Measurements from ENCODE around the gene TCP11.
A peak's percentile ranks its signal among the peaks of the same experiment; 100 is the strongest.

Gene TCP11

DNA sequence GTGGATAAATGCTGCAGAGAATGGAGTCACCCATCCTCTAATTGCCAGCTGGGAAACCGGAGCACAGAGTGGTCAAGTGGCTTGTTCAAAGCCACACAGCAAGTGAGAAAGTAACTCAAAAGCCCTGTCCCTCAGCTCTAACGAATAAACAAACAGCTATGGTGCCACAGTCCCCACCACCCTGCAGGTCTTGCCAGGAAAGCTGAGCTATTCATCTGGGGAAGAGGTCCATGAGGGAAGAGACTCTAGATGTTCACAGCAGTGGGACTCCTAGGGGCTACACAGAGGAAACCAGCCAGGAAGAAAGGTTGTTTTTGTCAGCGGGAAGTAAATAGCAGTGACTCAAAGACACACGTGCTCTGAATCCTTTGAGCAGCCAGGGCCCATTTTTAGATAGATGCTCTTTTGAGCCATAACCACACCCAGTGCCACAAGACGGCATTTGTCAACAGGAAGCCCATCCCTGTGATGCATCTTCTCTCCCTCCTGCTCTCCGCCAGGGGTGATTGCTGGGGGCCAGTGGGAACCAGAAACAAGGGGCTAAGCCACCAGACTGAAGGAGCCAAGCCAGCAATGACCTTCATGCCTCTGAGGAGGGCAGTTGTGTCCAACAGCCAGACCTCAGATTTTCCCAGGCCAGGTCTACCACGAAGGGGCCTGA, 32.4 kb upstream of the TCP11 start:
- H3K27ac ChIP-seq: no peak overlapping the region
- DNase-seq (ENCODE audit: low read depth, low spot score): no peak

- H3K27ac ChIP-seq: no peak overlapping the region
Observed at GRCh38 chr6:35173044-35173426, 31.9 kb upstream of the TCP11 start.

GRCh38 chr6:35170891-35171290, 29.8 kb upstream of the TCP11 start:
- DNase-seq (ENCODE audit: low read depth, low spot score): no peak
- H3K27ac ChIP-seq: no peak overlapping the region

More at GRCh38 chr6:35173044-35173426, 31.9 kb upstream of the TCP11 start:
- no peak for DNase-seq (ENCODE audit: low read depth, low spot score)

DNA sequence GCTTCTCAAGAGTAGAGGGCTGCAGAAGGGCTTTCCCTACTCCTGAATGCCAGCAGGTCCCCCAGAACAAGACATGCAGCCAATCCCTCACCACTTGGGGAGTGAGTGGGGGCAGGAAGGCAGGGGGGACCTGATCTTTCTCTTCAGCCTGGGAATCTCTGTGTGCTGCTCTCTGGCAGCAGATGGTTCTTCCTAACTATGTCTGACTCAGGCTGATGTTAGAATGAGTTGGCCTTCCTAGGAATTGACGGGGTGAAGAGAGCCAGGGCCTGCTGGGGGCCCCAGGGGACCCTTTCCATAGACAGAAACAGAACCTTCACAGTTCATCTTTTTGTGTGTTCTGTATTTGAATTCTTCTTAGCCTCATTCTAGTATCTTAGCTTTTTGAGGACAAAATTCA, 29.0 kb upstream of the TCP11 start:
- no peak overlapping the region for H3K27ac ChIP-seq
- no peak for DNase-seq (ENCODE audit: low read depth, low spot score)

- no peak for DNase-seq (ENCODE audit: low read depth, low spot score)
- no peak overlapping the region for H3K27ac ChIP-seq
Observed at GRCh38 chr6:35168461-35168861, 27.3 kb upstream of the TCP11 start.

DNA sequence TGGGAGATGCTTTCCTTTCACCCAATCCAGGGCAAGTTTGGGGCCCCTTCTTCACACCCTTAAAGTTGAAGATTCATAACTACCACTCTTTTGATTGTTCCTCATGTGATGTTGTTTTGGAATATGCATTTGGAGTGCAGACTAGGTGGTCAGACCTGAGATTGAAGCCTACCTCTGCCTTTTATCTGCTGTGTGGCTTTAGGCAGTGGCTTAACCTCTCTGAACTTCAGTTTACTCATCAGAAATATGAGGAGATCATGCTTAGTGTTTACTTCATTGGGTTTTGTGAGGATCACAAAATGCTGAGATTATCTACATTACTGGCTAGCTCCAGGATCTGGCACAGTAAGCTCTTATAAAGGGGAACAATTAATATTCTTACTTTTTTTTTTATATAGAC, 26.4 kb upstream of the TCP11 start:
- DNase-seq (ENCODE audit: low read depth, low spot score): no peak
- no peak overlapping the region for H3K27ac ChIP-seq

DNA sequence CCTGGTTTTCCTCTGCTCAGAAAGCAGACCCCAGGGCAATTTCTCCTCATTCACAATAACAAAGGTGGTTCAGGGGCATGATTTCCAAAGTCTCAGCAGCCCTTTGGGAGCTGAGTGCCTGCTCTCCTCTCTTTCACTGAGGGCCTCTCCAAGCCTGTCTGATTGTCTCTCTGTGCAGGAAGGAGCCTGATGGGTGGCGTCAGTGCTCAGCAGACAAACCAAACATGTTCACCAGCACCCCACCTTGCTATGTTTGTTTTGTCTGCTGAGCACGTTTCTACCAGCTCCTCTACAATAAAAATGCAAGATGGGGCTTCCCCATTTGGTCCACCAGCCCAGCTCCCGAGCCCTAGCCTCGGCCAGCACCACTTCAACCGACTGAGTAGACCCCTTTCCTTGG, 25.4 kb upstream of the TCP11 start:
- peak overlapping the region; percentile 70 for H3K27ac ChIP-seq
- DNase-seq (ENCODE audit: low read depth, low spot score): no peak

DNA sequence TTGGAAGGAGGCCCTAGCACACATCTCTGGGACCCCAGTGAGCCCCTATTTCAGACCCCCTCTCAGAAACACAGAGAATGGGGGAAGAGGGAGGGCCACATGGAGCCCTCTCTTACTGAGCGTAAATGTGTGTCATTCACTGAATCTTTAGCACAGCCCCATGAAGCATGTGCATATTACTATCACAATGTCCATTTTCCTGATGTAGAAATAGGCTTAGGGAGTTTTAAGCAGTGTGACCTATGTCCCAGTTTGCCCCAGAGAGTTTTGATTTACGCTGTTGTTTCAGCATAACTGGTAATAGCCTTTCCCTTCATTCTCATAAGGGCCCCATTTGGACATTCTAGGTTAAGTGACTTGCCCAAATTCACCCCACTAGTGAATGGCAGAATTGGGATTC, 25.0 kb upstream of the TCP11 start:
- no peak for DNase-seq (ENCODE audit: low read depth, low spot score)
- H3K27ac ChIP-seq: peak overlapping the region; percentile 70

DNA sequence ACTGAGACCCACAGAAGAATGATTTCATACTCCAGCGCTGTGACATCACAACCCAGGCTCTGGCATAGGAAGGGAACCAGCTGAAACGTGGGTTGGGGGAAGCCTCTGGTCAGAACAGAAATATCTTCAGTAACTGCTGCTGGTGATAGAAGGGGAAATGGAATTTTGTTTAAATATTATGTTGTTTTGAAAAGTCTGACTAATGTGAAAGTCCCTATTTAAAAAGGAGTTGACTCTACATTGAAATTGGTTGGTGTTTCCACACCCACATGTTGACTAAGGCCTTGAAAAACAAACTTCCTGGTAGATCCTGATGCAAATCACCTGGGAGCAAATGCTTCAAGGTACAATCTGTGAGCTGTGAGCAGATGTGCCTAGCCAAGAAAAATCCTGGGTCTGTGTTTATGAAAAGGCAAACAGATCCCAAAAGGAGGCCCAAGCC, 24.5 kb upstream of the TCP11 start:
- peak; percentile 78 for DNase-seq (ENCODE audit: low read depth, low spot score)
- peak overlapping the region; percentile 70 for H3K27ac ChIP-seq

DNA sequence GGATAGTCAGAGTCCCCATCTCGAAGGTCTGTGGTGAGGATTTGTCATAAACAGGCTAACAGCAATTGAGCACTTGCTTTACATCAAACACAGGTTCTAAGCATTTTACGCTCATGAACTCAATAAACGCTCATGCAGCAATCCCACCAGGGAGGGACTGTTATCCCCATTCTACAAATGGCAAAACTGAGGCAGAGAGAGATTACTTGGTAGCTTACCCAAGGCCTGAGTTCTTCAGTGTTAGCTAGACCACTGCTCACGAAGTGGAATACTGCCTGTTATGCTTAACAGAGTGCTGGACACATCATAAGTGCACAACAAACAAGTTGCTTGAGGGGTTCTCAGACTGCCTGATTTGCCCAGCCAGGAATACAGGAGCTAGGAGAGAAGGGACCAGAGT, 23.7 kb upstream of the TCP11 start:
- H3K27ac ChIP-seq: peak overlapping the region; percentile 70
- DNase-seq (ENCODE audit: low read depth, low spot score): no peak

GRCh38 chr6:35164277-35164676, 23.1 kb upstream of the TCP11 start:
- no peak for DNase-seq (ENCODE audit: low read depth, low spot score)
- H3K27ac ChIP-seq: no peak overlapping the region

DNA sequence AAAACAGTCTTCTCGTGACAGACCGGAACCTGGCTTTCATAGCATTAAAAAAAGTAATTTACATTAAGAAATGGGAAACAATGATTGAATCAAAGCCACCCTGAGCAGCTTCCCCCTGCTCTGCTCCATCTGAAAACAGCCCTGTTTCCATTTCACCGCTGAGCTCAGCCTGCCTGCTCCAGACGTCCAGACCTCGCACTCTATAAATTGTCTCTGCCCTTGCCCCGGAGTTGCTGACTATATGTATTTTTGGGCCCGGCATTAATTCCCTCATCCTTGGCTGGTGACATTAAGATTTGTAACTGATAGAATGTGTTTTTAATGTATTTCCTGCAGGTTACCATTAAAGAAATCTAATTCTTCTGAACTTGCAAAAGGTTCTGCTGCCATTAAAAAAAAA, 22.7 kb upstream of the TCP11 start:
- DNase-seq (ENCODE audit: low read depth, low spot score): no peak
- H3K27ac ChIP-seq: no peak overlapping the region

- no peak overlapping the region for H3K27ac ChIP-seq
- no peak for DNase-seq (ENCODE audit: low read depth, low spot score)
Observed at GRCh38 chr6:35161776-35162607, 20.9 kb upstream of the TCP11 start.

GRCh38 chr6:35161266-35161665, 20.1 kb upstream of the TCP11 start:
- DNase-seq (ENCODE audit: low read depth, low spot score): no peak
- H3K27ac ChIP-seq: no peak overlapping the region

DNA sequence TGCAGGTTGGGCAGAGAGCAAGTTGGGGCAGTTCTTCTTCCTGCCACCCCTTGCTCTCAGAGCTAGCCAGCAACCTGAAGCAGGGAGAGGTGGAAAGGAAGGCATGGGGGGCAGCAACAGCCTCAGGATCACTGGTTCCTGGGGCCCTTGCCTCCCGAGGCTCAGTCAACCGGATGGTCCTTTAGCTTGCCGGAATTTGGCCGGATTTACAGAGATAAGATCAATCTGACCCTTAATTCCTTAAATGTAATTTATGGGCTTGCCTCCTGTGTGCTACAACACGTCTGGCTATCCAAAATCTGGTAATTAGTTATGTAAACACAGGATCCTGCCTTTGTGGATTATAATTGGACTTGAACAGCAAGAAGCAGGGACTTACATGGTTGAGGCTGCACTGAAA, 19.5 kb upstream of the TCP11 start:
- H3K27ac ChIP-seq: no peak overlapping the region
- no peak for DNase-seq (ENCODE audit: low read depth, low spot score)

DNA sequence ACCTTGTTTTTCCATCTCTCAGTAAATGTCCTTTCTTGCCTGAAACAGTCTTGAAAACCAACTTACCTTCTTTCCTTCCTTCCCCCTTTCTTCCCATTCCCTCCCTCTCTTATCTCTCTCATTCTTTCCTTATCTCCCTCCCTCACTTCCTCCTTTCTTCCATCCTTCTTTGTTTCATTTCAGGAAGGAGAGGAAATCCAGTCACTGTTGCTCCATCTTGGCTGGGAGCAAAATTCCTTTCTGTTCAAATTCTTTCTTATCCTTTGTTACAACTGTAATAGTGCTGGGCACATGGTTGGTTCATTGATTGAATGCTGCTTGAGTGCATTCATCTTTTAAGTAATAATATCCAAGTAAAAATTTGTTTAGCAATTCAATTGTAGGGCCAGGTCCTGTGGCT, 17.4 kb upstream of the TCP11 start:
- DNase-seq (ENCODE audit: low read depth, low spot score): no peak
- H3K27ac ChIP-seq: no peak overlapping the region

- no peak overlapping the region for H3K27ac ChIP-seq
Observed at GRCh38 chr6:35154947-35155346, 13.8 kb upstream of the TCP11 start.

DNA sequence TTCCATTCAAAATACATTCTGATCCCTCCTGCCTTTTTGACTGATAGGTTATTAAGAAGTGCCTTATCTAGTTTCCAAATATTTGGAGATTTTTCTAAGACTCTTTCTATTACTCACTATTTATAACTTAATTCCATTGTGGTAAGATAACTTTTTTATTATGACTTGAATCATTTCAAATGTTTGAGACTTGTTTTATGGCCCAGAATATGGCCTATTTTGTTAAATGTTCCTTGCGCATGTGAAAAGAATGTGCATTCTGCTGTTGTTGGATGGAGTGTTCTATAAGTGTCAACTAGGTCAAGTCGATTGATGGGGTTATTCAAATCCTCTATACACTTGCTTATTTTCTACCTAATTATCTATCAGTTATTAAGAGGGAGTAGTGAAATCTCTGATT, 13.1 kb upstream of the TCP11 start:
- no peak overlapping the region for H3K27ac ChIP-seq
- no peak for DNase-seq (ENCODE audit: low read depth, low spot score)

More at GRCh38 chr6:35154947-35155346, 13.8 kb upstream of the TCP11 start:
- no peak for DNase-seq (ENCODE audit: low read depth, low spot score)

DNA sequence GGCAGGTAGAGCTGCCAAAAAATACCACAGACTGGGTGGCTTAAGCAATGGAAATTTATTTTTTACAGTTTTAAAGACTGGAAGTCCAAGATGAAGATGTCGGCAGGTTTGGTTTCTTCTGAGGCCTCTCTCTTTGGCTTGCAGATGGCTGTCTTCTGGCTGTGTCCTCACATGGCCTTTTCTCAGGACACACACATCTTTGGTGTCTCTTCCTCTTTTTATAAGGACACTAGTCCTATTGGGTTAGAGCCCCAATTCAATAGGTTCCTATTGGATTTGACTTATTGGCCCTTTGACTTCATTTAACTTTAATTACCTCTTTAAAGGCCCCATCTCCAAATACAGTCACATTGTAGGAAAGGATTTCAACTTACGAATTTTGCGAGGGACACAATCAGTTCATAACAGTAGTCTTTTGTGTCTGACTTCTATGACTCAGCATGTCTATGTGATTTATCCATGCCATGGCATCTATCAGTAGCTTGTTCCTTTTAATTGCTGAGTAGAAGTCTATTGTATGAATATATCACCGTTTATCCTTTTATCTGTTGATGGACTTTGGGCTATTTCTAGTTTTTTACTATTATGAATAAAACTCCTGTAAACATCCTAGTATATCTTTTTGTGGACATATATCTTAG, 11.0 kb upstream of the TCP11 start:
- no peak for DNase-seq (ENCODE audit: low read depth, low spot score)

GRCh38 chr6:35151466-35151865, 10.3 kb upstream of the TCP11 start:
- H3K27ac ChIP-seq: no peak overlapping the region
- no peak for DNase-seq (ENCODE audit: low read depth, low spot score)

More for the DNA sequence above, 11.0 kb upstream of the TCP11 start:
- H3K27ac ChIP-seq: peak overlapping the region; percentile 47

DNA sequence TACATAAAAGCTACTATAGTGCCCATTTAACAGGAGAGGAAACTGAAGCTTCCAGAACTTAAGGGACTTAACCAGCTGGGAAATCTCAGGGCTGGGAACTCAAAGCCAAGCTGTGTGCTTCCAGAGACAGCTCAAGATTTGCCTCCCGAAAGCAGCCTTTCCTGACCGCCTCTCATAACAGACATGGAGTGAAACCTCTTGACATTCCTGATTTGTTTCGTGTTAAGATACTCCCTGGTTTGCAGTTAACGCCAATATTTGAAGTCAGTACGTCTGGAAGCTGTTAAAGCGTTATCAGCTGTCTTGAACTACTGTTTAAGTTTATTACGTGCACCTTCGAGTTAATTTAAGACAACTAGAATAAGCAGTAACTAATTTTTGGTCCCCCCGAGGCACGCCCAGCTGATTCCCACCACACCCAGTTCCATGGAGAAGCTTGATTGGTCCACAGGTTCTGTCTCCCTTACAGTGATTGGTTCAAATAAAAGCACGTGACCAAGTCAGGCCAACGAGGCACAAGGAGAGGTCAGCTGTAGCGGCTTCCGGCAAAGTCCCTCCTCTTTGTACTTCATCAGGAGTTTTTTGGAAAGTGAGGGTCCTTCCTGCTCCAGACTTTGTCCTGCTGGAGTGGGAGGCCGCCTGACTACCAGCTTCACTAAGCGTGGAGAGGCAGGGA, 8.9 kb upstream of the TCP11 start:
- no peak overlapping the region for H3K27ac ChIP-seq
- DNase-seq (ENCODE audit: low read depth, low spot score): no peak

Measured in epithelial cell of prostate (primary cell).